Measurements from ENCODE around the gene PRKD3. TPM values are rescaled to one million over a fixed set of nuclear protein-coding genes. Genes with fewer than 3 reads are reported as not detected.

Gene PRKD3
- total RNA-seq, result 27.8 and 33.6 TPM in 2 replicates

GRCh38 chr2:37324786-37325624 is at the start of gene PRKD3:
Gene PRKD3, minus strand, starts transcription at chr2:37324833. Its CDS starts 8,309 bp downstream, at chr2:37316524.

GRCh38 chr2:37344453-37345361 is 20.1 kb upstream of the PRKD3 start, which contains the start of gene QPCT:
Gene QPCT, plus strand, starts transcription at chr2:37344630. Its CDS starts 102 bp downstream, at chr2:37344732.

Other genes with a start within 250 kb of the PRKD3 start
- gene HEATR5B, start 240.5 kb downstream of the PRKD3 start, total RNA-seq, result 10.3 and 11.9 TPM in 2 replicates
- 6.6 and 6.8 TPM in 2 replicates for gene GPATCH11, start 240.3 kb downstream of the PRKD3 start, total RNA-seq
- gene EIF2AK2, start 167.9 kb downstream of the PRKD3 start, total RNA-seq, result 28.0 and 40.9 TPM in 2 replicates
- not detected in 2 replicates for gene SULT6B1, start 136.2 kb downstream of the PRKD3 start, total RNA-seq
- gene CEBPZOS, start 128.3 kb downstream of the PRKD3 start, total RNA-seq, result 18.4 and 18.7 TPM in 2 replicates
- 33.6 and 40.5 TPM in 2 replicates for gene CEBPZ, start 93.2 kb downstream of the PRKD3 start, total RNA-seq
- gene NDUFAF7, start 93.2 kb downstream of the PRKD3 start, total RNA-seq, result 8.5 and 12.1 TPM in 2 replicates
- 15.7 and 16.0 TPM in 2 replicates for gene QPCT, start 19.8 kb upstream of the PRKD3 start, total RNA-seq

Data from mammary microvascular endothelial cell (primary cell).